ENCODE data around the gene FZR1. TPM values are rescaled to one million over a fixed set of nuclear protein-coding genes. Genes with fewer than 3 reads are reported as not detected.

FZR1 gene
- total and polyA plus RNA-seq, 10 donors, result 9.8 to 53.6 (median 37.1) TPM

DNA sequence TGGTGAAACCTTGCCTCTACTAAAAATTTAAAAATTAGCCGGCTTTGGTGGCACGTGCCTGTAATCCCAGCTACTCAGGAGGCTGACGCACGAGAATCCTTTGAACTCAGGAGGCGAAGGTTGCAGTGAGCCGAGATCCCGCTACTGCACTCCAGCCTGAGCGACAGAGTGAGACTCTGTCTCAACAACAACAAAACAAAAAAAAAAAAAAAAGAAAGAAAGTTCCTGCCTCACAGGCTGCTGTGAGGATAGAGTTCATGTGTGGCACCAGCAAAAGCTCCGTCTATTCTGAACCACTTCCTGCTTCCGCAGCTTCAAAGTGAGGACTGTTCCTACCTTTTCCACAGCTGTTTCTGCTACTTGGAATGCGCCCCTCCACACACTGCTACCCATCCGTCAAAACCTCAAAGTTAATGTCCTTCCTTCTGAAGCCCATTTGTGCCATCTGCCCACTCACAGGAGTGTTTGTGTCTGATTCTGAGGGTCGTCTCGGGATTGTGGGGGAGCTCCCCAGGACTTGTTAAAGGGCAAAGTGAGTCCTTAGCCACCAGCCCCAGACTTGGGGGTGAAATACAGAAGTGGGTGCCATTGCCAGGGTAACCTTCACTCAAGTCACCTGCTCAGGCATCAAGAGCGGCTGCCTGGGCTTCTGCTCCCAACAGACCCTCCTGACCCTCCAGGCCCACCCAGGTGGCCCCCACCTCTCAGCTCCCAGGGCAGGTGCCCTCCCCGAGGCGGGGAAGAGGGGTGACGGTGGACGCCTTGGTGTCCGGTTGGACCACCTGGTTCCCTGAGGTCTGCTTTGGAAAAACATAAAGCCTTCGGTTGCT, 48.4 kb downstream of the FZR1 start:
- peaks cover 43 to 91% (median 61%) of the 10 kb centered on the region in 6 donors for H3K4me1 ChIP-seq
- peaks cover 0 to 20% (median 4%) of the 10 kb centered on the region in 6 donors for H3K36me3 ChIP-seq
- peak; percentile 77 for DNase-seq
- no peaks in the 10 kb centered on the region for H3K9me3 ChIP-seq
- H3K27me3 ChIP-seq (replicated peaks in 1 of 7), result no peaks in the 10 kb centered on the region
- H3K27ac ChIP-seq, result peak overlapping the region; percentile 44 to 90 (median 85)
- intact Hi-C loops (cut with DNase I; ENCODE audit: low total_unique reads), result loop anchor here (10.0 kb wide), 1 partner anchor 60 kb away; no protein-coding TSS in a partner anchor
- 43 to 51% (median 46%) methylated on average over 19 to 21 of the region's 21 CpGs for whole genome bisulfite sequencing, 5 donors
- peak overlapping the region in 2 of 8 donors; percentile 2 to 98 for H3K4me3 ChIP-seq
- TF ChIP-seq, protein P1, sequence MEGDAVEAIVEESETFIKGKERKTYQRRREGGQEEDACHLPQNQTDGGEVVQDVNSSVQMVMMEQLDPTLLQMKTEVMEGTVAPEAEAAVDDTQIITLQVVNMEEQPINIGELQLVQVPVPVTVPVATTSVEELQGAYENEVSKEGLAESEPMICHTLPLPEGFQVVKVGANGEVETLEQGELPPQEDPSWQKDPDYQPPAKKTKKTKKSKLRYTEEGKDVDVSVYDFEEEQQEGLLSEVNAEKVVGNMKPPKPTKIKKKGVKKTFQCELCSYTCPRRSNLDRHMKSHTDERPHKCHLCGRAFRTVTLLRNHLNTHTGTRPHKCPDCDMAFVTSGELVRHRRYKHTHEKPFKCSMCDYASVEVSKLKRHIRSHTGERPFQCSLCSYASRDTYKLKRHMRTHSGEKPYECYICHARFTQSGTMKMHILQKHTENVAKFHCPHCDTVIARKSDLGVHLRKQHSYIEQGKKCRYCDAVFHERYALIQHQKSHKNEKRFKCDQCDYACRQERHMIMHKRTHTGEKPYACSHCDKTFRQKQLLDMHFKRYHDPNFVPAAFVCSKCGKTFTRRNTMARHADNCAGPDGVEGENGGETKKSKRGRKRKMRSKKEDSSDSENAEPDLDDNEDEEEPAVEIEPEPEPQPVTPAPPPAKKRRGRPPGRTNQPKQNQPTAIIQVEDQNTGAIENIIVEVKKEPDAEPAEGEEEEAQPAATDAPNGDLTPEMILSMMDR (IDR thresholded peaks at IDR 0.05 in 8 of 11, conservative IDR thresholded peaks at IDR 0.05 in 3 of 11), result no peak
- no peak for TF ChIP-seq POLR2A (IDR thresholded peaks at IDR 0.05)
- peak in 1 of 3 donors; percentile 37 for TF ChIP-seq POLR2AphosphoS5 (IDR thresholded peaks at IDR 0.05)

GRCh38 chr19:3555653-3556422, 49.7 kb downstream of the FZR1 start:
- DNase-seq, result peak; percentile 76
- no peaks in the 10 kb centered on the region for H3K9me3 ChIP-seq
- H3K4me1 ChIP-seq, result peaks cover 43 to 91% (median 65%) of the 10 kb centered on the region in 6 donors
- H3K27ac ChIP-seq, result peak overlapping the region in 7 of 8 donors; percentile 6 to 90 (median 85)
- H3K36me3 ChIP-seq, result peaks cover 0 to 7% (median 1%) of the 10 kb centered on the region in 6 donors
- H3K4me3 ChIP-seq, result peak overlapping the region; percentile 14 to 99 (median 92)
- intact Hi-C loops (cut with DNase I; ENCODE audit: low total_unique reads), result loop anchor here (10.0 kb wide), 1 partner anchor 59 kb away; no protein-coding TSS in a partner anchor
- TF ChIP-seq, protein P1 (IDR thresholded peaks at IDR 0.05 in 8 of 11, conservative IDR thresholded peaks at IDR 0.05 in 3 of 11), result no peak
- no peak for TF ChIP-seq POLR2A (IDR thresholded peaks at IDR 0.05)
- TF ChIP-seq POLR2AphosphoS5 (IDR thresholded peaks at IDR 0.05), result no peak
- 56 to 85% (median 76%) methylated on average over 7 to 15 of the region's 15 CpGs for WGBS, 5 donors
- H3K27me3 ChIP-seq (replicated peaks in 1 of 7), result no peaks in the 10 kb centered on the region

- no peaks in the 10 kb centered on the region for H3K27me3 ChIP-seq (replicated peaks in 1 of 7)
- H3K27ac ChIP-seq, result peak overlapping the region in 7 of 8 donors; percentile 41 to 90 (median 85)
- 17 to 40% (median 25%) methylated on average over 7 to 9 of the region's 9 CpGs for WGBS, 5 donors
- intact Hi-C loops (cut with DNase I; ENCODE audit: low total_unique reads), result loop anchor here (10.0 kb wide), 1 partner anchor 58 kb away; no protein-coding TSS in a partner anchor
- no peaks in the 10 kb centered on the region for H3K9me3 ChIP-seq
- H3K36me3 ChIP-seq, result peaks cover 0 to under 1% (median 0%) of the 10 kb centered on the region in 6 donors
- TF ChIP-seq, protein P1 (IDR thresholded peaks at IDR 0.05 in 8 of 11, conservative IDR thresholded peaks at IDR 0.05 in 3 of 11), result no peak
- TF ChIP-seq POLR2A (IDR thresholded peaks at IDR 0.05) (no peak), POLR2AphosphoS5 (IDR thresholded peaks at IDR 0.05) (no peak)
- H3K4me1 ChIP-seq, result peaks cover 43 to 89% (median 67%) of the 10 kb centered on the region in 6 donors
- DNase-seq, result peak; percentile 76
- peak overlapping the region; percentile 81 to 99 (median 92) for H3K4me3 ChIP-seq
Measured at GRCh38 chr19:3556423-3556977, 50.4 kb downstream of the FZR1 start.

All from spleen (tissue), 11 donors.